Sigmoid colon (tissue), 3 donors: Measurements from ENCODE around the gene AK1.

Experiments
- CTCF ChIP-seq, 4 experiments: fragments of 450-650 bp in 3 of 4; fragments of 200-600 bp in 1 of 4; IDR thresholded peaks; one replicate each; pipeline ENCODE4 v1.5.1; 2016 to 2019; ENCODE audit warnings: antibody characterized with exemption in 4 of 4, mild to moderate bottlenecking in 3 of 4, moderate library complexity in 2 of 4
- POLR2A ChIP-seq, 2 donors: fragments of 450-650 bp; IDR thresholded peaks; one replicate each; pipeline ENCODE4 v1.6.1; 2016; ENCODE audit warnings: antibody characterized with exemption in 2 of 2, mild to moderate bottlenecking in 2 of 2, moderate library complexity in 2 of 2

GRCh38 chr9:127867356-127868277 is 9.9 kb downstream of the AK1 start:
- TF ChIP-seq POLR2A (IDR thresholded peaks at IDR 0.05) (no peak), CTCF (IDR thresholded peaks at IDR 0.05) (no peak)
